ENCODE measurements around the gene FRYL. TPM values are rescaled to one million over a fixed set of nuclear protein-coding genes. Genes with fewer than 3 reads are reported as not detected.

The FRYL gene
- total RNA-seq, 1 experiment from 2014 or later, result 53.9 TPM

- Histone ChIP-seq H3K36me3 (ENCODE audit: low read depth) (no peaks in the 10 kb centered on the region), H3K4me2 (no peak overlapping the region), H3K79me2 (ENCODE audit: low read depth) (no peaks in the 10 kb centered on the region), H3K9me3 (ENCODE audit: insufficient read depth, low read depth) (no peaks in the 10 kb centered on the region), H4K20me1 (ENCODE audit: insufficient read depth) (no peaks in the 10 kb centered on the region), H3K4me1 (replicated peaks; ENCODE audit: insufficient read depth) (no peaks in the 10 kb centered on the region), H3F3A (ENCODE audit: insufficient read depth, low read depth) (no peaks in the 10 kb centered on the region), H3K27ac (no peak overlapping the region), H3K27me3 (ENCODE audit: insufficient read depth, low read depth) (no peaks in the 10 kb centered on the region), H3K9me2 (ENCODE audit: insufficient read depth) (no peaks in the 10 kb centered on the region), H2AFZ (no peak overlapping the region), H3K4me3 (no peak overlapping the region)
- peak in 1 of 2 experiments; percentile 15 for DNase-seq
- POLR2A ChIA-PET (ENCODE audit: unreplicated experiment), result no interaction called here
- CTCF ChIA-PET, result no interaction called here
- TF ChIP-seq CTCF (conservative IDR thresholded peaks at IDR 0.05) (peak; percentile 78), EZH2 (IDR thresholded peaks at IDR 0.05; ENCODE audit: low read depth) (no peak)
- BruUV-seq (replicated peaks), result no TSS peak
- intact Hi-C loops (cut with micrococcal nuclease; ENCODE audit: unreplicated experiment), result loop anchor here (1.0 to 10.0 kb wide), 3 partner anchors 102 to 419 kb away; no protein-coding TSS in a partner anchor
These were observed 233.7 kb downstream of the FRYL start for GRCh38 chr4:48546336-48546735.

DNA sequence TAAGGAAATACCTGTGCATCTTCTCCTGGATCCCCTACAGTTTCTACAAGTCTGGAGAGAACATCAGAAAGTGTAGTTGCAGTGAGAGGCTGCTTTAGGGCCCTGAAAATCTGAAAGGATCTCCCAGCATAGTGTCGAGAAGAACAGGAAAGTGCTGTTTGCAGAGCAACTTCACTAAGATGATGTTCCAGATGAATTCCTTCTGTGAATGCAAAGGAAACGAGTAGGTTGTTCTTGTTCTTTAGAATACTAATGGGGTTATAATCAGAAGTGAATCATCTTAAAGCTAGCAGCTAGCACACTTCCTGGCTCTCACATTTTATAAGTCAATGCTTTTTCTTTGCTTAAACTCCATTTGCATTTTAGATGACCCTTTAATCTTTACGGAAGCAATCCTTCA, 236.3 kb downstream of the FRYL start:
- no peaks in the 10 kb centered on the region for H3K9me2 ChIP-seq (ENCODE audit: insufficient read depth)
- H3K27ac ChIP-seq, result no peak overlapping the region
- H3K4me2 ChIP-seq, result no peak overlapping the region
- H3K4me3 ChIP-seq, result no peak overlapping the region
- H3K9me3 ChIP-seq (ENCODE audit: insufficient read depth, low read depth), result no peaks in the 10 kb centered on the region
- no peaks in the 10 kb centered on the region; the same call in 1 of the 2 replicates for H3K36me3 ChIP-seq (ENCODE audit: low read depth)
- H3K27me3 ChIP-seq (ENCODE audit: insufficient read depth, low read depth), result no peaks in the 10 kb centered on the region
- no peaks in the 10 kb centered on the region for H3K79me2 ChIP-seq (ENCODE audit: low read depth)
- no peaks in the 10 kb centered on the region for H3F3A ChIP-seq (ENCODE audit: insufficient read depth, low read depth)
- BruUV-seq (replicated peaks), result no TSS peak
- intact Hi-C loops (cut with micrococcal nuclease; ENCODE audit: unreplicated experiment), result loop anchor here (10.0 kb wide), 1 partner anchor 99 kb away; no protein-coding TSS in a partner anchor
- H2AFZ ChIP-seq, result no peak overlapping the region
- ChIA-PET POLR2A (ENCODE audit: unreplicated experiment) (no interaction called here), CTCF (no interaction called here)
- H4K20me1 ChIP-seq (ENCODE audit: insufficient read depth), result no peaks in the 10 kb centered on the region
- no peak for TF ChIP-seq EZH2 (IDR thresholded peaks at IDR 0.05; ENCODE audit: low read depth)
- TF ChIP-seq CTCF (conservative IDR thresholded peaks at IDR 0.05), result no peak
- H3K4me1 ChIP-seq (replicated peaks; ENCODE audit: insufficient read depth), result no peaks in the 10 kb centered on the region
- no peak for DNase-seq

DNA sequence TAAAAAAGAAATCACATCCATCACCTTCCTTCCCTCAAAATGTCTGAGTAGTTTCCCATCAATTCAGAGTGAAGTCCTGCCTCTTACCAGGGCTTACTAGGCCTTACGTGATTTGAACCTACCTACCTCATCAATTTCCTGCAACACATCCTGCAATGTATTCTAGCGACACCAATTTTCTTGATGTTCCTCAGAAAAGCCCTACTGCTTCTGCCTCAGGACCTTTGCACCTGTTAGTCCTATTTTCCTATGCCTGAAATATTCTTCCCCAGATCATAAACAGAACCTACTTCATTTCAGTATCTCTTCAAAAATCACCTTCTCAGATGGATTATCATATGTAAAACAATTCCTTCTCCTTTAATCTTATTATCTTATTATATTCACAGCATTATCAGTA, 237.2 kb downstream of the FRYL start:
- H3K27me3 ChIP-seq (ENCODE audit: insufficient read depth, low read depth), result no peaks in the 10 kb centered on the region
- no peak overlapping the region for H3K4me3 ChIP-seq
- CTCF ChIA-PET, result no interaction called here
- no peaks in the 10 kb centered on the region; the same call in 1 of the 2 replicates for H3K36me3 ChIP-seq (ENCODE audit: low read depth)
- intact Hi-C loops (cut with micrococcal nuclease; ENCODE audit: unreplicated experiment), result loop anchor here (10.0 kb wide), 1 partner anchor 98 kb away; no protein-coding TSS in a partner anchor
- no peak for TF ChIP-seq CTCF (conservative IDR thresholded peaks at IDR 0.05)
- TF ChIP-seq EZH2 (IDR thresholded peaks at IDR 0.05; ENCODE audit: low read depth), result no peak
- H3K79me2 ChIP-seq (ENCODE audit: low read depth), result no peaks in the 10 kb centered on the region
- no peak overlapping the region for H3K4me2 ChIP-seq
- no peaks in the 10 kb centered on the region for H3K9me2 ChIP-seq (ENCODE audit: insufficient read depth)
- no peak overlapping the region for H3K27ac ChIP-seq
- no peaks in the 10 kb centered on the region for H3F3A ChIP-seq (ENCODE audit: insufficient read depth, low read depth)
- H3K9me3 ChIP-seq (ENCODE audit: insufficient read depth, low read depth), result no peaks in the 10 kb centered on the region
- H3K4me1 ChIP-seq (replicated peaks; ENCODE audit: insufficient read depth), result no peaks in the 10 kb centered on the region
- POLR2A ChIA-PET (ENCODE audit: unreplicated experiment), result no interaction called here
- no peak overlapping the region for H2AFZ ChIP-seq
- no TSS peak for BruUV-seq (replicated peaks)
- no peaks in the 10 kb centered on the region for H4K20me1 ChIP-seq (ENCODE audit: insufficient read depth)
- no peak for DNase-seq

Measured in PC-9 (cell line).